K562 (cell line): Measurements from ENCODE around the gene SLC30A7. TPM values are rescaled to one million over a fixed set of nuclear protein-coding genes. Genes with fewer than 3 reads are reported as not detected.

Experiments
- ATAC-seq: fragments of 200-7000 bp; cut with Tn5 transposase; 3 replicates; pipeline ENCODE4 v1.9.1; 2020; ENCODE audit warnings: moderate library complexity
- BruUV-seq: library from RNA; stranded (reverse); fragments of 400-500 nt; replicated peaks from 2 replicates; lab custom pipeline; 2021; lab: Mats Ljungman, UMichigan
- CTCF ChIA-PET: fragments of 300-600 bp; formaldehyde crosslinking; extraction: SDS; loops from one replicate; lab custom pipeline; 2021; ENCODE audit warnings: low intra/inter-chr PET ratio; lab: Yijun Ruan, JAX
- POLR2A ChIA-PET: fragments of 300-600, 350-650 bp; sonication (Branson Sonifier 250); formaldehyde crosslinking; extraction: SDS; loops from one replicate; lab custom pipeline; 2021; ENCODE audit warnings: antibody characterized with exemption, inconsistent platforms; lab: Yijun Ruan, JAX
- DNase-seq, 4 experiments: peaks; one replicate each; pipeline versions ENCODE4 v3.0.0 to v3.0.0-alpha.2; 2011 to 2018; ENCODE audit warnings: low spot score in 3 of 4, mixed read lengths in 3 of 4; ENCODE audit errors: extremely low read depth in 1 of 4
- FAIRE-seq: peaks from 2 replicates; lab custom pipeline; 2011; peaks lifted over from hg19 to GRCh38; lab: Jason Lieb, UNC
- H2AFZ ChIP-seq: 2 replicates; pipeline ENCODE4 v1.6.0; 2011; ENCODE audit warnings: low read depth, low read length, control low read depth, inconsistent platforms
- H3K27ac ChIP-seq: fragments of 200-600 bp; 3 replicates; pipeline ENCODE4 v1.8.0; 2011; ENCODE audit warnings: low read depth, mild to moderate bottlenecking, control low read depth, inconsistent platforms, low read length, moderate library complexity, mixed read lengths; ENCODE audit errors: extremely low read depth
- H3K27me3 ChIP-seq, 2 experiments: fragments of 300-600 bp in 1 of 2; 2 replicates in 1 of 2; 3 replicates in 1 of 2; pipeline versions ENCODE4 v1.6.0 to v1.8.0; 2011; ENCODE audit warnings: inconsistent platforms in 2 of 2, low read length in 2 of 2, mild to moderate bottlenecking in 1 of 2, mixed read lengths in 1 of 2, moderate library complexity in 1 of 2; ENCODE audit not compliant: control insufficient read depth in 2 of 2, insufficient read depth in 2 of 2
- H3K36me3 ChIP-seq: fragments of 300-600 bp; 3 replicates; pipeline ENCODE4 v1.8.0; 2011; ENCODE audit warnings: mild to moderate bottlenecking, low read length, inconsistent platforms; ENCODE audit not compliant: control insufficient read depth, insufficient read depth
- H3K4me1 ChIP-seq, 2 experiments: fragments of 200-600 bp in 1 of 2; replicated peaks in 1 of 2; 2 replicates in 1 of 2; 3 replicates in 1 of 2; pipeline versions ENCODE4 v1.5.1 to v1.8.0; 2011; ENCODE audit warnings: inconsistent platforms in 2 of 2, low read length in 2 of 2, mild to moderate bottlenecking in 1 of 2, mixed read lengths in 1 of 2, moderate library complexity in 1 of 2; ENCODE audit not compliant: control insufficient read depth in 2 of 2, insufficient read depth in 2 of 2
- H3K4me2 ChIP-seq: 2 replicates; pipeline ENCODE4 v1.6.1; 2011; ENCODE audit warnings: low read length, control low read depth, inconsistent platforms, mixed read lengths; ENCODE audit not compliant: insufficient read depth
- H3K4me3 ChIP-seq: fragments of 200-600 bp; sonication (generic), shearing (Covaris generic); 2 replicates; pipeline ENCODE4 v1.5.1; 2016; ENCODE audit warnings: control low read depth, inconsistent platforms
- H3K79me2 ChIP-seq: fragments of 200-600 bp; 3 replicates; pipeline ENCODE4 v1.8.0; 2011; ENCODE audit warnings: low read length, inconsistent platforms; ENCODE audit not compliant: control insufficient read depth, insufficient read depth
- H3K9ac ChIP-seq, 2 experiments: 2 replicates each; pipeline versions ENCODE4 v1.6.0 to v1.6.1; 2011; ENCODE audit warnings: low read depth in 2 of 2, low read length in 2 of 2, control low read depth in 1 of 2, inconsistent platforms in 1 of 2, mild to moderate bottlenecking in 1 of 2, mixed read lengths in 1 of 2; ENCODE audit not compliant: insufficient read depth in 1 of 2
- H3K9me1 ChIP-seq: one replicate; pipeline ENCODE4 v1.6.0; 2011; ENCODE audit warnings: inconsistent platforms, mild to moderate bottlenecking, low read length, moderate library complexity; ENCODE audit not compliant: control insufficient read depth, insufficient read depth
- H3K9me3 ChIP-seq: replicated peaks from 2 replicates; pipeline ENCODE4 v1.5.1; 2011; ENCODE audit warnings: low read depth, low read length, inconsistent platforms; ENCODE audit not compliant: control insufficient read depth, insufficient read depth
- H4K20me1 ChIP-seq: replicated peaks from 2 replicates; pipeline ENCODE4 v1.6.1; 2011; ENCODE audit warnings: low read length, inconsistent platforms, mixed read lengths; ENCODE audit not compliant: control insufficient read depth, insufficient read depth
- BMI1 ChIP-seq: fragments of 150-350 bp; IDR thresholded peaks from 2 replicates; pipeline ENCODE4 v1.6.1; 2014; ENCODE audit warnings: low read length
- BRD9 ChIP-seq: fragments of 450-650 bp; IDR thresholded peaks from 2 replicates; pipeline ENCODE4 v1.6.1; 2018; ENCODE audit warnings: low read depth; ENCODE audit not compliant: partially characterized antibody
- CBX2 ChIP-seq: fragments of 200-600 bp; sonication (generic); IDR thresholded peaks from one replicate; pipeline ENCODE4 v1.6.1; 2012; ENCODE audit warnings: mild to moderate bottlenecking, low read length, inconsistent platforms; ENCODE audit not compliant: insufficient read depth, poor library complexity, severe bottlenecking
- CREM ChIP-seq: IDR thresholded peaks from 2 replicates; pipeline ENCODE4 v1.6.1; 2014; ENCODE audit warnings: antibody characterized with exemption, low read depth
- ELF4 ChIP-seq: fragments of 450-650 bp; formaldehyde crosslinking; IDR thresholded peaks from 2 replicates; pipeline ENCODE4 v1.4.0; 2022; ENCODE audit warnings: missing genetic modification characterization
- MYC ChIP-seq, 2 experiments: fragments of 250-450 bp in 1 of 2; sonication (Bioruptor Pico) in 1 of 2; IDR thresholded peaks; 2 replicates each; pipeline versions ENCODE4 v1.5.1 to v1.6.1; 2012 to 2021; ENCODE audit warnings: low read depth in 2 of 2, borderline replicate concordance in 1 of 2, improper control_type of control experiment in 1 of 2, low read length in 1 of 2, mild to moderate bottlenecking in 1 of 2, moderate library complexity in 1 of 2
- PCBP1 ChIP-seq: fragments of 200-400 bp; formaldehyde crosslinking; IDR thresholded peaks from 2 replicates; pipeline ENCODE4 v1.6.1; 2018; ENCODE audit warnings: mild to moderate bottlenecking, low read depth, low read length; ENCODE audit not compliant: poor library complexity, severe bottlenecking
- POLR2AphosphoS2 ChIP-seq: IDR thresholded peaks from 2 replicates; pipeline ENCODE4 v1.6.1; 2012; ENCODE audit warnings: low read length, improper control_type of control experiment
- PTBP1 ChIP-seq: fragments of 200-400 bp; formaldehyde crosslinking; IDR thresholded peaks from 2 replicates; pipeline ENCODE4 v1.6.1; 2017; ENCODE audit warnings: low read depth, low read length
- RBBP5 ChIP-seq: fragments of 200-600 bp; sonication (generic); IDR thresholded peaks from 2 replicates; pipeline ENCODE4 v1.6.1; 2012; ENCODE audit warnings: borderline replicate concordance, mild to moderate bottlenecking, low read length, control low read depth, inconsistent platforms; ENCODE audit not compliant: insufficient read depth, poor library complexity, severe bottlenecking
- SOX6 ChIP-seq: fragments of 450-650 bp; IDR thresholded peaks from 2 replicates; pipeline ENCODE4 v1.6.1; 2014; ENCODE audit warnings: mild to moderate bottlenecking
- ZKSCAN1 ChIP-seq: fragments of 150-350 bp; IDR thresholded peaks from 2 replicates; pipeline ENCODE4 v1.6.1; 2016; ENCODE audit warnings: low read depth, low read length
- ZNF174 ChIP-seq: fragments of 250-450 bp; sonication (Bioruptor Pico); IDR thresholded peaks from 2 replicates; pipeline ENCODE4 v1.4.0; 2020; ENCODE audit warnings: mild to moderate bottlenecking
- ZNF644 ChIP-seq: fragments of 200-800 bp; sonication (Bioruptor generic); IDR thresholded peaks from 2 replicates; pipeline ENCODE4 v1.6.1; 2016; ENCODE audit warnings: low read depth, missing genetic modification characterization, missing compliant biosample characterization
- WGBS: fragments of 100-300 bp; shearing (Covaris generic); methylation state at CpG from one replicate; pipeline ENCODE4 v1.1.6; 2016; ENCODE audit warnings: low coverage, mixed read lengths; ENCODE audit not compliant: insufficient coverage; ENCODE audit errors: missing lambda C conversion rate; 5-methylcytosine and 5-hydroxymethylcytosine counted together
- in situ Hi-C: fragments of 300-500 bp; cut with MboI; formaldehyde crosslinking; loops from 4 replicates; pipeline ENCODE4 v1.15.0; 2018; ENCODE audit warnings: inconsistent platforms, mixed read lengths
- intact Hi-C: fragments of 100-400 bp; cut with micrococcal nuclease; formaldehyde crosslinking; loops from 2 replicates; pipeline ENCODE4 v1.14.2; 2022
- polyA plus RNA-seq, 8 experiments: library from polyadenylated mRNA; depleted of rRNA in 4 of 8; stranded (reverse) in 5 of 8; unstranded in 3 of 8; fragments of >200 nt; fragmentation: Nextera tagmentation in 2 of 8; fragmentation: Illumina TruSeq in 1 of 8; extraction: Ambion mirVana in 2 of 8; extraction: Trizol in 1 of 8; gene quantifications; 2 replicates each; pipeline versions ENCODE4 v1.2.1 to v1.2.3, GENCODE V29; 2011 to 2014; ENCODE audit warnings: inconsistent platforms in 1 of 8, missing spikeins in 1 of 8
- total RNA-seq, 7 experiments: library from RNA; depleted of rRNA in 6 of 7; stranded (reverse); fragments of >200 nt in 6 of 7; fragmentation: Illumina TruSeq in 2 of 7; extraction: Trizol in 2 of 7; gene quantifications; 2 replicates each; pipeline versions ENCODE4 v1.2.1 to v1.2.3, GENCODE V29; 2011 to 2021; ENCODE audit warnings: low replicate concordance in 1 of 7
- TF ChIP-seq, protein P1 (sequence below): IDR thresholded peaks from 2 replicates; pipeline ENCODE4 v1.6.1; 2016; ENCODE audit warnings: missing genetic modification characterization, missing compliant biosample characterization
- TF ChIP-seq, protein P2 (sequence below): sonication (generic); formaldehyde crosslinking; IDR thresholded peaks from 2 replicates; pipeline ENCODE4 v1.8.0; 2022; ENCODE audit warnings: missing genetic modification reagents, mild to moderate bottlenecking, borderline replicate concordance

The SLC30A7 gene
- total and polyA plus RNA-seq, 9 of the 15 experiments (the other 6 are each of a cell fraction or from before 2014, with no cell fraction given) = 3.5 to 17.1 (median 7.2) TPM

DNA sequence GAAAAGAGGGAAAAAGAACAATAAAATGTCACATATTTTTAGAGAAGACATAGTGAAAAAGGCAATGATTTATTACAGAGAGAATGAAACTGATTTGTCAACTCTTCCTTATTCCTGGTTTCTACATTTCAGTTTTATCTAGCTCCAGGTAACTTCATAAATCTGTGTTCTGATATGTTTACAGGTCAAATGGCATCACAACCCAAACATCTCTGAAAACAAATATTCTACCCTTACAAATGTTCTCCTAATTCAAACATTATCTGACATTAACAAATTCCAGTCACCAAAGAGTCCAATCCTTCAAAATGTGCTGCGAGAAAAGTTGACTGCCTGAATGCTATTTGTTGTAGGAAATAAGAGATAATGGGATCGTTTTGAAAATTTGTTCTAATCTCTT lies 21.5 kb upstream of the SLC30A7 start:
- CTCF ChIA-PET = no interaction called here
- H3K4me1 ChIP-seq = no peaks in the 10 kb centered on the region

More for the DNA sequence above, 21.5 kb upstream of the SLC30A7 start:
- POLR2A ChIA-PET = interaction anchor here (1.2 kb wide), 1 partner anchor 8 kb away, joined by 3 read pairs; no protein-coding TSS in a partner anchor
- intact Hi-C loops = no loop called here
- no TSS peak for BruUV-seq
- no peak for DNase-seq
- H3K4me3 ChIP-seq = no peak overlapping the region
- no peaks in the 10 kb centered on the region for H4K20me1 ChIP-seq
- WGBS = 59% methylated on average over 2 of the region's 2 CpGs
- no peak for TF ChIP-seq ZKSCAN1
- TF ChIP-seq, protein P1, sequence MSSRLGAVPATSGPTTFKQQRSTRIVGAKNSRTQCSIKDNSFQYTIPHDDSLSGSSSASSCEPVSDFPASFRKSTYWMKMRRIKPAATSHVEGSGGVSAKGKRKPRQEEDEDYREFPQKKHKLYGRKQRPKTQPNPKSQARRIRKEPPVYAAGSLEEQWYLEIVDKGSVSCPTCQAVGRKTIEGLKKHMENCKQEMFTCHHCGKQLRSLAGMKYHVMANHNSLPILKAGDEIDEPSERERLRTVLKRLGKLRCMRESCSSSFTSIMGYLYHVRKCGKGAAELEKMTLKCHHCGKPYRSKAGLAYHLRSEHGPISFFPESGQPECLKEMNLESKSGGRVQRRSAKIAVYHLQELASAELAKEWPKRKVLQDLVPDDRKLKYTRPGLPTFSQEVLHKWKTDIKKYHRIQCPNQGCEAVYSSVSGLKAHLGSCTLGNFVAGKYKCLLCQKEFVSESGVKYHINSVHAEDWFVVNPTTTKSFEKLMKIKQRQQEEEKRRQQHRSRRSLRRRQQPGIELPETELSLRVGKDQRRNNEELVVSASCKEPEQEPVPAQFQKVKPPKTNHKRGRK = no peak
- TF ChIP-seq PTBP1 = no peak
- TF ChIP-seq SOX6 = no peak
- TF ChIP-seq CBX2 = no peak
- TF ChIP-seq PCBP1 = no peak
- TF ChIP-seq, protein P2, sequence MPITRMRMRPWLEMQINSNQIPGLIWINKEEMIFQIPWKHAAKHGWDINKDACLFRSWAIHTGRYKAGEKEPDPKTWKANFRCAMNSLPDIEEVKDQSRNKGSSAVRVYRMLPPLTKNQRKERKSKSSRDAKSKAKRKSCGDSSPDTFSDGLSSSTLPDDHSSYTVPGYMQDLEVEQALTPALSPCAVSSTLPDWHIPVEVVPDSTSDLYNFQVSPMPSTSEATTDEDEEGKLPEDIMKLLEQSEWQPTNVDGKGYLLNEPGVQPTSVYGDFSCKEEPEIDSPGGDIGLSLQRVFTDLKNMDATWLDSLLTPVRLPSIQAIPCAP (CRISPR knock-in tag) = no peak
- no peak for TF ChIP-seq BMI1
- no peak for TF ChIP-seq ZNF644 (tag)
- no peak for TF ChIP-seq MYC (IDR thresholded peaks at IDR 0.05; ENCODE audit: low read depth, low read length)
- no peak for TF ChIP-seq MYC (CRISPR knock-in tag; IDR thresholded peaks at IDR 0.05; ENCODE audit: borderline replicate concordance, low read depth)
- TF ChIP-seq POLR2AphosphoS2 = no peak
- no peak for TF ChIP-seq CREM
- no peak for TF ChIP-seq ELF4 (CRISPR knock-in tag)
- TF ChIP-seq BRD9 = no peak
- TF ChIP-seq RBBP5 = no peak
- no peak for TF ChIP-seq ZNF174 (CRISPR knock-in tag)
- TF ChIP-seq, all 486 proteins: peak for 0
- no peak overlapping the region for H3K27ac ChIP-seq
- H3K9me3 ChIP-seq = no peaks in the 10 kb centered on the region
- H3K4me2 ChIP-seq = no peak overlapping the region
- no peak overlapping the region for H2AFZ ChIP-seq
- no peak for ATAC-seq
- no peaks in the 10 kb centered on the region for H3K9me1 ChIP-seq
- no peak for FAIRE-seq
- in situ Hi-C loops = loop anchor here (25.0 kb wide), 1 partner anchor 387 kb away; no protein-coding TSS in a partner anchor
- H3K9ac ChIP-seq = no peak overlapping the region
- no peaks in the 10 kb centered on the region for H3K27me3 ChIP-seq
- peaks cover 15% of the 10 kb centered on the region; the same call in 1 of the 3 replicates for H3K36me3 ChIP-seq
- no peaks in the 10 kb centered on the region for H3K79me2 ChIP-seq
